HepG2 (cell line): ENCODE measurements around the gene MTA1. TPM values are rescaled to one million over a fixed set of nuclear protein-coding genes. Genes with fewer than 3 reads are reported as not detected.

Experiments
- ATAC-seq: fragments of 200-7000 bp; cut with Tn5 transposase; 3 replicates; pipeline ENCODE4 v1.9.1; 2020; ENCODE audit warnings: mild to moderate bottlenecking, moderate library complexity
- BruUV-seq: library from RNA; stranded (reverse); fragments of 400-500 nt; replicated peaks from 2 replicates; lab custom pipeline; 2021; lab: Mats Ljungman, UMichigan
- CTCF ChIA-PET: fragments of 300-600 bp; formaldehyde crosslinking; extraction: SDS; loops from one replicate; lab custom pipeline; 2021; ENCODE audit warnings: low total read pairs, inconsistent platforms, low intra/inter-chr PET ratio; lab: Yijun Ruan, JAX
- POLR2A ChIA-PET: fragments of 350-600 bp; sonication (Branson Sonifier 250); formaldehyde crosslinking; loops from one replicate; lab custom pipeline; 2020; ENCODE audit warnings: antibody characterized with exemption, inconsistent platforms; lab: Yijun Ruan, JAX
- DNase-seq: peaks from one replicate; pipeline ENCODE4 v3.0.0-alpha.2; 2015; ENCODE audit warnings: low spot score
- FAIRE-seq: peaks from 3 replicates; lab custom pipeline; 2011; peaks lifted over from hg19 to GRCh38; lab: Jason Lieb, UNC
- H2AFZ ChIP-seq: one replicate; pipeline ENCODE4 v1.6.1; 2011; ENCODE audit warnings: low read length, inconsistent platforms
- H3K27ac ChIP-seq: fragments of 300-600 bp; 3 replicates; pipeline ENCODE4 v1.8.0; 2011; ENCODE audit warnings: mixed run types, mild to moderate bottlenecking, mixed read lengths, low read length, inconsistent platforms; ENCODE audit not compliant: insufficient read depth; ENCODE audit errors: extremely low read length
- H3K27me3 ChIP-seq, 2 experiments: fragments of 200-600 bp in 1 of 2; 2 replicates in 1 of 2; 3 replicates in 1 of 2; pipeline versions ENCODE4 v1.6.0 to v1.8.0; 2011; ENCODE audit warnings: low read length in 2 of 2, mild to moderate bottlenecking in 2 of 2, moderate library complexity in 2 of 2, inconsistent platforms in 1 of 2; ENCODE audit not compliant: insufficient read depth in 2 of 2, control insufficient read depth in 1 of 2
- H3K36me3 ChIP-seq, 2 experiments: fragments of 200-600 bp in 1 of 2; replicated peaks in 1 of 2; 2 replicates in 1 of 2; 3 replicates in 1 of 2; pipeline versions ENCODE4 v1.5.1 to v1.8.0; 2011; ENCODE audit warnings: low read length in 2 of 2, inconsistent platforms in 1 of 2; ENCODE audit not compliant: insufficient read depth in 2 of 2, control insufficient read depth in 1 of 2
- H3K4me1 ChIP-seq: 2 replicates; pipeline ENCODE4 v1.5.1; 2012; ENCODE audit warnings: low read length, inconsistent platforms; ENCODE audit not compliant: insufficient read depth
- H3K4me2 ChIP-seq: 2 replicates; pipeline ENCODE4 v1.6.0; 2011; ENCODE audit warnings: low read depth, low read length, inconsistent platforms
- H3K4me3 ChIP-seq, 3 experiments: fragments of 200-600 bp in 1 of 3; sonication (generic), shearing (Covaris generic) in 1 of 3; replicated peaks in 1 of 3; 2 replicates each; pipeline ENCODE4 v1.5.1; 2011 to 2016; ENCODE audit warnings: low read length in 3 of 3, inconsistent platforms in 2 of 3, low read depth in 2 of 3, mild to moderate bottlenecking in 2 of 3, control low read depth in 1 of 3, mixed read lengths in 1 of 3; ENCODE audit not compliant: insufficient read depth in 1 of 3
- H3K79me2 ChIP-seq: one replicate; pipeline ENCODE4 v1.6.1; 2011; ENCODE audit warnings: low read length, inconsistent platforms; ENCODE audit not compliant: insufficient read depth
- H3K9ac ChIP-seq: 2 replicates; pipeline ENCODE4 v1.6.0; 2011; ENCODE audit warnings: mild to moderate bottlenecking, low read depth, low read length, inconsistent platforms; ENCODE audit not compliant: insufficient read depth
- H3K9me3 ChIP-seq: 2 replicates; pipeline ENCODE4 v1.5.1; 2012; ENCODE audit warnings: mild to moderate bottlenecking, low read length
- H4K20me1 ChIP-seq: 2 replicates; pipeline ENCODE4 v1.6.0; 2011; ENCODE audit warnings: inconsistent platforms, mild to moderate bottlenecking, low read length, moderate library complexity; ENCODE audit not compliant: insufficient read depth
- AGO2 ChIP-seq: fragments of 200-400 bp; formaldehyde crosslinking; optimal IDR thresholded peaks from 2 replicates; pipeline ENCODE3; 2017; ENCODE audit warnings: mild to moderate bottlenecking, low read depth, low read length, moderate library complexity
- CTCF ChIP-seq: sonication (generic); formaldehyde crosslinking; IDR thresholded peaks from 2 replicates; pipeline ENCODE4 v1.5.0; 2020; ENCODE audit warnings: mild to moderate bottlenecking, missing genetic modification reagents, moderate library complexity
- POLR2G ChIP-seq: fragments of 200-400 bp; formaldehyde crosslinking; IDR thresholded peaks from 2 replicates; pipeline ENCODE4 v1.6.1; 2018; ENCODE audit warnings: mild to moderate bottlenecking, low read depth, low read length, moderate library complexity
- RBFOX2 ChIP-seq: fragments of 200-400 bp; formaldehyde crosslinking; IDR thresholded peaks from 2 replicates; pipeline ENCODE4 v1.6.1; 2017; ENCODE audit warnings: low read depth, mild to moderate bottlenecking, low read length
- RBM22 ChIP-seq: fragments of 200-400 bp; formaldehyde crosslinking; optimal IDR thresholded peaks from 2 replicates; pipeline ENCODE3; 2017; ENCODE audit warnings: mild to moderate bottlenecking, low read length, moderate library complexity
- TCF7L2 ChIP-seq: IDR thresholded peaks from 2 replicates; pipeline ENCODE4 v1.6.1; 2011; ENCODE audit warnings: mild to moderate bottlenecking, low read depth, low read length, moderate library complexity
- ZNF761 ChIP-seq: sonication (generic); formaldehyde crosslinking; conservative IDR thresholded peaks from 2 replicates; pipeline ENCODE4 v1.4.0; 2020; ENCODE audit warnings: mild to moderate bottlenecking, missing genetic modification reagents
- WGBS: methylation state at CpG from one replicate; pipeline ENCODE4 v1.1.6; 2017; ENCODE audit warnings: low lambda C conversion rate; 5-methylcytosine and 5-hydroxymethylcytosine counted together
- in situ Hi-C: cut with HindIII; loops from 2 replicates; pipeline ENCODE4 v1.10.0; 2017; ENCODE audit warnings: low pct_unique_long_range_greater_than_20kb; ENCODE audit not compliant: extremely low pct_ligation_motif_present
- intact Hi-C: fragments of 100-400 bp; cut with micrococcal nuclease; formaldehyde crosslinking; loops from one replicate; pipeline ENCODE4 v1.10.0; 2022; ENCODE audit not compliant: unreplicated experiment
- polyA plus RNA-seq, 8 experiments: library from polyadenylated mRNA; depleted of rRNA in 3 of 8; stranded (reverse) in 7 of 8; unstranded in 1 of 8; fragments of >200 nt; fragmentation: Illumina TruSeq in 4 of 8; extraction: Trizol in 4 of 8; gene quantifications; 2 replicates each; pipeline versions ENCODE4 v1.2.1 to v1.2.3, GENCODE V29; 2011 to 2016; ENCODE audit warnings: low read depth in 4 of 8, missing spikeins in 1 of 8, mixed read lengths in 1 of 8; ENCODE audit not compliant: insufficient read depth in 1 of 8
- total RNA-seq, 5 experiments: library from RNA; depleted of rRNA; stranded (reverse); fragments of >200 nt; fragmentation: Illumina TruSeq; extraction: Trizol; gene quantifications; 2 replicates each; pipeline ENCODE4 v1.2.3, GENCODE V29; 2016; ENCODE audit warnings: low read depth in 1 of 5

MTA1 gene
- total and polyA plus RNA-seq, 2 of the 13 experiments (the other 11 are each of a cell fraction or from before 2014, with no cell fraction given): 35.2 to 85.8 TPM

- intact Hi-C loops: no loop called here
- H3K79me2 ChIP-seq: peaks cover 29% of the 10 kb centered on the region
Observed at GRCh38 chr14:105439710-105440553, 20.3 kb downstream of the MTA1 start.

More at GRCh38 chr14:105439710-105440553, 20.3 kb downstream of the MTA1 start:
- 100% methylated on average over 4 of the region's 33 CpGs for WGBS
- H3K27me3 ChIP-seq: no peaks in the 10 kb centered on the region
- POLR2A ChIA-PET: no interaction called here
- BruUV-seq: no TSS peak
- peaks cover 10 to 35% of the 10 kb centered on the region in 2 experiments for H3K36me3 ChIP-seq
- CTCF ChIA-PET: no interaction called here
- H3K9me3 ChIP-seq: no peaks in the 10 kb centered on the region
- H2AFZ ChIP-seq: no peak overlapping the region
- FAIRE-seq (no peak), ATAC-seq (peak; percentile 12), DNase-seq (no peak)
- no peak overlapping the region for H3K4me3 ChIP-seq
- in situ Hi-C loops: no loop called here
- no peak overlapping the region for H3K27ac ChIP-seq
- H4K20me1 ChIP-seq: 0 out of 2 replicates have a peak, but pooled peaks cover under 1% of the 10 kb centered on the region
- H3K4me2 ChIP-seq: no peak overlapping the region
- H3K4me1 ChIP-seq: no peaks in the 10 kb centered on the region
- no peak overlapping the region for H3K9ac ChIP-seq
- TF ChIP-seq RBFOX2 (peak; percentile 5; the same call in 1 of the 2 replicates), CTCF (CRISPR knock-in tag) (0 out of 2 replicates have a peak, but pooled peaks have one; percentile 6), AGO2 (peak; percentile 14), ZNF761 (CRISPR knock-in tag) (no peak), POLR2G (peak; percentile 53; the same call in 1 of the 2 replicates), TCF7L2 (no peak), RBM22 (peak; percentile 50)
